ENCODE data around the gene TGFBRAP1.
A peak's percentile ranks its signal among the peaks of the same experiment; 100 is the strongest.

Gene TGFBRAP1

GRCh38 chr2:105329561-105330495 lies at the start of gene TGFBRAP1:
Gene TGFBRAP1 (minus strand): TSS chr2:105329735. CDS start chr2:105308301, 21,434 bp downstream.
- DNase-seq, result peak; percentile 3

GRCh38 chr2:105378921-105379383 lies 49.4 kb upstream of the TGFBRAP1 start:
- DNase-seq, result no peak

GRCh38 chr2:105378276-105378840 lies 48.8 kb upstream of the TGFBRAP1 start:
- DNase-seq, result no peak

- DNase-seq, result no peak
Observed at GRCh38 chr2:105377871-105378270, 48.3 kb upstream of the TGFBRAP1 start.

GRCh38 chr2:105376789-105377240 lies 47.3 kb upstream of the TGFBRAP1 start:
- DNase-seq, result no peak

GRCh38 chr2:105376010-105376409 lies 46.5 kb upstream of the TGFBRAP1 start:
- DNase-seq, result no peak

- DNase-seq, result no peak
Observed at GRCh38 chr2:105375001-105375561, 45.5 kb upstream of the TGFBRAP1 start.

GRCh38 chr2:105373895-105374401 lies 44.4 kb upstream of the TGFBRAP1 start:
- DNase-seq, result no peak

- DNase-seq, result peak; percentile 42
Observed at GRCh38 chr2:105373344-105373781, 43.8 kb upstream of the TGFBRAP1 start.

- DNase-seq, result no peak
Observed at GRCh38 chr2:105371810-105372209, 42.3 kb upstream of the TGFBRAP1 start.

- DNase-seq, result no peak
Observed at GRCh38 chr2:105371156-105371555, 41.6 kb upstream of the TGFBRAP1 start.

GRCh38 chr2:105369777-105370690 lies 40.5 kb upstream of the TGFBRAP1 start:
- DNase-seq, result peak; percentile 2

GRCh38 chr2:105368759-105369408 lies 39.3 kb upstream of the TGFBRAP1 start:
- DNase-seq, result no peak

- no peak for DNase-seq
Observed at GRCh38 chr2:105365206-105365605, 35.7 kb upstream of the TGFBRAP1 start.

GRCh38 chr2:105364436-105365139 lies 35.1 kb upstream of the TGFBRAP1 start:
- DNase-seq, result no peak

- no peak for DNase-seq
Observed at GRCh38 chr2:105362862-105363591, 33.5 kb upstream of the TGFBRAP1 start.

GRCh38 chr2:105361102-105361889 lies 31.8 kb upstream of the TGFBRAP1 start:
- DNase-seq, result no peak

GRCh38 chr2:105358593-105358992 lies 29.1 kb upstream of the TGFBRAP1 start:
- no peak for DNase-seq

- no peak for DNase-seq
Observed at GRCh38 chr2:105357122-105357521, 27.6 kb upstream of the TGFBRAP1 start.
